ENCODE data around the gene SLC8A2.

- TF ChIP-seq CTCF (IDR thresholded peaks at IDR 0.05 in 4 of 5, conservative IDR thresholded peaks at IDR 0.05 in 1 of 5) = no peak
- no peak for TF ChIP-seq POLR2A (IDR thresholded peaks at IDR 0.05)
Measured at GRCh38 chr19:47490847-47491246, 19.2 kb upstream of the SLC8A2 start.

All from gastrocnemius medialis (tissue), 4 donors.